HL-60 (cell line): ENCODE results near the gene DMXL1.
"Not testable (repeated sequence)": the region's sequence is repeated elsewhere in the genome, so short reads cannot be mapped to it uniquely, and the experiment has no call there.

Source experiments
- DNase-seq, 2 experiments: peaks; one replicate each; pipeline ENCODE4 v3.0.0-alpha.2; 2010 to 2020; ENCODE audit warnings: low read depth in 1 of 2, low spot score in 1 of 2
- H3K27ac ChIP-seq: fragments of 250-450 bp; sonication (Bioruptor Pico); replicated peaks from 2 replicates; pipeline ENCODE4 v1.5.1; 2020; ENCODE audit warnings: mild to moderate bottlenecking, moderate library complexity
- H3K27me3 ChIP-seq: fragments of 250-450 bp; sonication (Bioruptor Pico); 2 replicates; pipeline ENCODE4 v1.5.1; 2021; ENCODE audit warnings: mild to moderate bottlenecking, moderate library complexity; ENCODE audit not compliant: insufficient read depth, poor library complexity, severe bottlenecking
- H3K4me3 ChIP-seq: replicated peaks from 2 replicates; pipeline ENCODE4 v1.5.1; 2011; ENCODE audit warnings: mild to moderate bottlenecking, control low read depth, low read length; ENCODE audit not compliant: insufficient read depth
- CTCF ChIP-seq: IDR thresholded peaks from one replicate; pipeline ENCODE4 v1.5.1; 2011; ENCODE audit warnings: low read length, control low read depth, inconsistent platforms; ENCODE audit not compliant: insufficient read depth
- GABPA ChIP-seq: IDR thresholded peaks from 2 replicates; pipeline ENCODE4 v1.6.1; 2012; ENCODE audit warnings: low read depth
- POLR2AphosphoS5 ChIP-seq: IDR thresholded peaks from 2 replicates; pipeline ENCODE4 v1.6.1; 2012; ENCODE audit warnings: low read depth
- REST ChIP-seq: IDR thresholded peaks from 2 replicates; pipeline ENCODE4 v1.6.1; 2012; ENCODE audit warnings: low read depth; ENCODE audit not compliant: insufficient replicate concordance
- SPI1 ChIP-seq: IDR thresholded peaks from 2 replicates; pipeline ENCODE4 v1.6.1; 2012; ENCODE audit warnings: low read depth, mild to moderate bottlenecking, borderline replicate concordance

DMXL1 gene

GRCh38 chr5:119070578-119070827 lies 384 bp upstream of the DMXL1 start:
- no peaks in the 10 kb centered on the region for H3K27me3 ChIP-seq
- TF ChIP-seq POLR2AphosphoS5 (no peak), GABPA (no peak), CTCF (no peak), SPI1 (no peak), REST (no peak)
- H3K27ac ChIP-seq: peak overlapping the region; percentile 78
- peak overlapping the region; percentile 79 for H3K4me3 ChIP-seq
- DNase-seq: no peak

- Histone ChIP-seq H3K27ac (peak overlapping the region; percentile 78), H3K4me3 (peak overlapping the region; percentile 79), H3K27me3 (no peaks in the 10 kb centered on the region)
- TF ChIP-seq CTCF (no peak), GABPA (no peak), SPI1 (no peak), POLR2AphosphoS5 (no peak), REST (no peak)
- no peak for DNase-seq
Observed at GRCh38 chr5:119071561-119071995, 691 bp downstream of the DMXL1 start.

GRCh38 chr5:119072496-119072895 lies 1.6 kb downstream of the DMXL1 start:
- Histone ChIP-seq H3K27me3 (no peaks in the 10 kb centered on the region), H3K27ac (peak overlapping the region; percentile 78), H3K4me3 (peak overlapping the region; percentile 79)
- DNase-seq: no peak
- TF ChIP-seq REST: no peak
- TF ChIP-seq POLR2AphosphoS5: no peak
- TF ChIP-seq GABPA: no peak
- TF ChIP-seq SPI1: no peak
- no peak for TF ChIP-seq CTCF

GRCh38 chr5:119073746-119074337 lies 3.0 kb downstream of the DMXL1 start:
- DNase-seq, H3K27me3 ChIP-seq: not testable (repeated sequence)
- peak overlapping the region; percentile 78 for H3K27ac ChIP-seq
- peak overlapping the region; percentile 79 for H3K4me3 ChIP-seq
